Body of pancreas (tissue), 4 donors: ENCODE measurements around the gene ADAMTS13.

Experiments used
- CTCF ChIP-seq, 7 experiments: fragments of 450-650 bp in 4 of 7; fragments of 200-600 bp in 3 of 7; sonication (generic) in 3 of 7; IDR thresholded peaks; one replicate each; pipeline ENCODE4 v1.5.1; 2016 to 2019; ENCODE audit warnings: antibody characterized with exemption in 7 of 7
- POLR2A ChIP-seq, 3 donors: fragments of 450-650 bp; IDR thresholded peaks; one replicate each; pipeline ENCODE4 v1.6.1; 2016; ENCODE audit warnings: antibody characterized with exemption in 3 of 3, mild to moderate bottlenecking in 2 of 3

- no peak for TF ChIP-seq CTCF (IDR thresholded peaks at IDR 0.05)
- TF ChIP-seq POLR2A (IDR thresholded peaks at IDR 0.05), result no peak
Observed at GRCh38 chr9:133448487-133448972, 26.4 kb downstream of the ADAMTS13 start.
